ENCODE results near the gene LARGE2.
A peak's percentile ranks its signal among the peaks of the same experiment; 100 is the strongest.

The LARGE2 gene

DNA sequence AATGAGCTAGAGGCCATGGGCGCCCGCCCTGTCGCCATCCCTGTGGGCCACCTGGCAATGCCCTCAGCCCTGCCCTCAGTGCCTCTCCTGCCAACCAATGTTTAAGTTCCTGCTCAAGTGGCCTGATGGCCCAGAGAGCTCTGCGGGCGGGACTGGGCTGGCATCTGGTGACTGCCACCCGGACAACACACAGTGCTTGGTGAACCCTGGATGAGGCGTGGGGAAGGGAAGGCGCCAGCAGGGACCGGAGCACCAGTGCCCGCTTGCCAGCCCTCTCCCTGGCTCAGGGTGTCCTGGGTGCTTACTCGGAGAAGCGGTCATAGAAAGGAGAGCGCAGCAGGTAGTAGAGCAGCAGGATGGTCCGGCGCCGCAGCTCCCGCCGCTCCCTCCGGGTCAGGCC lies 8.9 kb upstream of the LARGE2 start:
- intact Hi-C loops (cut with DNase I; ENCODE audit: low total_unique reads): no loop called here
- Histone ChIP-seq H3K36me3 (peaks cover 40 to 73% (median 60%) of the 10 kb centered on the region in 3 donors), H3K27ac (no peak overlapping the region), H3K4me1 (peaks cover 0 to 23% (median 13%) of the 10 kb centered on the region in 4 donors), H3K9me3 (no peaks in the 10 kb centered on the region), H3K4me3 (no peak overlapping the region), H3K27me3 (no peaks in the 10 kb centered on the region)
- no peak for DNase-seq
- TF ChIP-seq CTCF (IDR thresholded peaks at IDR 0.05): no peak

DNA sequence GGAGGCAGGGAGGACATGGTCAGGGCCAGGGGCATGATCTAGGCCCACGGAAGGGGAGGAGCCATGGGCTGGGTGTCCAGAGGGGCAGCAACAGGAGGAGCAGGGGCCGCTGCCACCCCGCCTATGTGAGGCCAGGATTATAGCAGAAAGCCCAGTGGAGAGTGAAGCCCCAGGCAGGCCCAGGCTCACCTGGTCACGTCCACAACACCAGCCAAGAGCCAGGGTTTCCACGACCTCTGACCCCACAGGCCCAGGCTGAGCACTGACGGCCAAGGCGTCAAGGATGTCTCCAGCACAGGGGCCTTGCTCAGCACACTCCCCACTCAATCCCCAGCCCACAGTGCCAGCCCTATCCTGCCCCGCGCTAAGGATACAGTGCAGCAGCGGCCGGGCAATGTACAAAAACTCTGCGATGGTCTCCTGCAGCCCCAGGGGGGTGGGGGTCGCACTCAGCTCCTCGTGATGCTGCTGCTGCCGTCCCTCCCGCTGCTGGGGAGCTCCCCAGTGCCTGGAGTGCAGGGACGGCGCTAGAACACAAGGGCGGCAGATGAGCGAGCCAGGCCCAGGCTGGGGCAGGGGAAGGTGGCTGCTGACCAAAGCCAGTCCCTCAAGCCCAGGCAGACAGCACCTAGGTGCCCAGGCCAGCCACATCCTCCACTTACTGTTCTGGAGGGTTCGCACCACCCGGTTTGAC lies 8.4 kb upstream of the LARGE2 start:
- Histone ChIP-seq H3K4me3 (no peak overlapping the region), H3K36me3 (peaks cover 40 to 68% (median 60%) of the 10 kb centered on the region in 3 donors), H3K4me1 (peaks cover 0 to 29% (median 13%) of the 10 kb centered on the region in 4 donors), H3K27me3 (no peaks in the 10 kb centered on the region), H3K27ac (no peak overlapping the region), H3K9me3 (no peaks in the 10 kb centered on the region)
- DNase-seq: no peak
- intact Hi-C loops (cut with DNase I; ENCODE audit: low total_unique reads): no loop called here
- no peak for TF ChIP-seq CTCF (IDR thresholded peaks at IDR 0.05)

GRCh38 chr11:45915446-45915845 lies 7.0 kb upstream of the LARGE2 start:
- Histone ChIP-seq H3K4me1 (peaks cover 0 to 31% (median 13%) of the 10 kb centered on the region in 4 donors), H3K4me3 (no peak overlapping the region), H3K36me3 (peaks cover 37 to 54% (median 50%) of the 10 kb centered on the region in 3 donors), H3K27me3 (no peaks in the 10 kb centered on the region), H3K27ac (no peak overlapping the region), H3K9me3 (no peaks in the 10 kb centered on the region)
- TF ChIP-seq CTCF (IDR thresholded peaks at IDR 0.05): no peak
- no peak for DNase-seq
- intact Hi-C loops (cut with DNase I; ENCODE audit: low total_unique reads): loop anchor here (5.0 kb wide), 2 partner anchors 58 to 73 kb away; no protein-coding TSS in a partner anchor

DNA sequence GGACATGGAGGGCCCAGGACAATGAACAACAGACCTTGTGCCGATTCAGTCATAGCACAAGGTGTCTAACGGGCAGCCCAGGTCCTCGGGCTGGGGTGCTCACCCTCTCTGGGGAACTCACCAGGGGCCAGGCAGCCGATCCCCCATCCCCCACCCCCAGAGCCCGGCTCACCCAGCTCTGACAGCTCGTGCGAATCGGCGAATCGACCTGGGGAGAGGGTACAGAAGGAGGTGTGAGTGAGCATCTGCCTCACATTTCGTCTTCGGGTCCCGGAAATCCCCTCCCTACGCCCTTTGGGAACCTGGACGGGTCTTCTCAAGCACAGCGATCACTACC lies 5.2 kb upstream of the LARGE2 start:
- intact Hi-C loops (cut with DNase I; ENCODE audit: low total_unique reads): loop anchor here (5.0 kb wide), 2 partner anchors 60 to 75 kb away; no protein-coding TSS in a partner anchor
- no peak for DNase-seq
- Histone ChIP-seq H3K27me3 (peaks cover 5 to 11% of the 10 kb centered on the region in 2 donors), H3K4me1 (peaks cover 4 to 40% (median 18%) of the 10 kb centered on the region in 4 donors), H3K4me3 (peak overlapping the region; percentile 79 to 81), H3K36me3 (peaks cover 23 to 36% (median 32%) of the 10 kb centered on the region in 3 donors), H3K27ac (peak overlapping the region; percentile 87 to 89), H3K9me3 (no peaks in the 10 kb centered on the region)
- TF ChIP-seq CTCF (IDR thresholded peaks at IDR 0.05): no peak

DNA sequence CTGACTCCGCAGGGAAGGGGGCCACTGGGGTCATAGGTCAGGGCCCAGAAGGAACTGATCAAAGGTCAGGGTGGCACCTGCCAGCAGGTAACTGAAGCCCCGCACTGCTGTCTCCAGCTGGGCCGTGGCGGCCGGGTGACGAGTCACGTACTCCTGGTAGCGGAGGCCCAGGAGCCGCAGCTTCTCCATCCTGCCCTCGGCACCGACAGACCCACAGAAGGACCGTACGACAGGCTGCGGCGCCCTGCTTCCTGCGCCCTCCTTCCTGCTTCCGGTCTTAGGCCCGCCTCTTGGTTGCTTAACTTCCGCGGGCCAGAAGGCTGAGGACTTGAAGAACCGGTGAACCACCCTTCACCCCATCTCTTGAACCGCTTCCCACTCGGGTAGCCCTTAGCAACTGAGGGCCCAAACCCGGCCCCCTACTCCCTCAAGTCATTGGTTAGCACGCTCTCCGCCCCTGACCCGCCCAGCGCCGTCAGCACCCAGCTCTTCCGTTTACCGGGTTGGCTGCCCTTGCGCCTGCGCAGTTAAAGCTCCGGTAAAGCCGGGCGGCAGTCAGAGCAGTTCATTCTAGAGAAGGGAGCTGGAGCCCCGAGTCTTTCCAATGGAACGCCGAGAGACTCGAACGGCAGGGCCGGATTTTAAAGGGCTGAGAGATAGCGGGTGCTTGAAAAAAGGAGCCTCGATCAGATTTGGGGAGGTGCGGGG lies 4.7 kb upstream of the LARGE2 start, which contains the start of gene PEX16:
Gene PEX16 (minus strand): TSS at position 255 of the 708 bp plus-strand sequence. CDS start 66 bp downstream, at position 189.
- H3K4me1 ChIP-seq: peaks cover 10 to 45% (median 23%) of the 10 kb centered on the region in 4 donors
- peaks cover 10 to 16% of the 10 kb centered on the region in 2 donors for H3K27me3 ChIP-seq
- no peaks in the 10 kb centered on the region for H3K9me3 ChIP-seq
- intact Hi-C loops (cut with DNase I; ENCODE audit: low total_unique reads): loop anchor here (5.0 kb wide), 2 partner anchors 60 to 75 kb away; no protein-coding TSS in a partner anchor
- H3K4me3 ChIP-seq: peak within 1 kb of the TSS; percentile 79 to 81
- H3K36me3 ChIP-seq: peaks cover 19 to 31% (median 27%) of the 10 kb centered on the region in 3 donors
- peak; percentile 98 to 99 for DNase-seq
- no peak for TF ChIP-seq CTCF (IDR thresholded peaks at IDR 0.05)
- H3K27ac ChIP-seq: peak within 1 kb of the TSS; percentile 87 to 89
